ENCODE results near the gene OPRD1.

The OPRD1 gene

GRCh38 chr1:28917757-28918118 is 105.8 kb downstream of the OPRD1 start:
- no peak overlapping the region for H3K4me3 ChIP-seq (ENCODE audit: low read length)
- H3K4me1 ChIP-seq (ENCODE audit: insufficient read depth, low read length) = peaks cover 28% of the 10 kb centered on the region
- H3K9me3 ChIP-seq (ENCODE audit: low read length) = no peaks in the 10 kb centered on the region
- no peaks in the 10 kb centered on the region for H3K27me3 ChIP-seq (ENCODE audit: insufficient read depth, low read length)
- no peak overlapping the region for H2AFZ ChIP-seq (ENCODE audit: low read depth, low read length)
- no peaks in the 10 kb centered on the region for H3K36me3 ChIP-seq (ENCODE audit: insufficient read depth, low read length)
